Cardiac septum (tissue), 1 donor: ENCODE results near the gene SCAANT1. TPM values are rescaled to one million over a fixed set of nuclear protein-coding genes. Genes with fewer than 3 reads are reported as not detected.
A peak's percentile ranks its signal among the peaks of the same experiment; 100 is the strongest.

Source experiments
- DNase-seq: peaks from one replicate; pipeline ENCODE4 v3.0.0-alpha.2; 2020; ENCODE audit warnings: low spot score
- intact Hi-C: fragments of 100-400 bp; cut with DNase I; formaldehyde crosslinking; loops from one replicate; pipeline ENCODE4 v1.14.0; 2022
- total RNA-seq: library from RNA; stranded (reverse); fragmentation: NEBNext Ultra II Directional; extraction: Animal tissue kit (Norgen Biotek cat#: 25700); gene quantifications from one replicate; pipeline ENCODE4 v1.2.1, GENCODE V29; 2021
- donor health status: DM: no; HTN: no; CAD: no.

SCAANT1 gene
- total RNA-seq, 1 donor from 2014 or later, result not detected

- intact Hi-C loops, result no loop called here
These were observed 42.1 kb downstream of the SCAANT1 start for GRCh38 chr3:63869940-63870614.

GRCh38 chr3:63867225-63867624 is 45.0 kb downstream of the SCAANT1 start:
- no peak for DNase-seq
- intact Hi-C loops, result no loop called here

More at GRCh38 chr3:63869940-63870614, 42.1 kb downstream of the SCAANT1 start:
- no peak for DNase-seq

- intact Hi-C loops, result loop anchor here (1.0 kb wide), 1 partner anchor 47 kb away; the partner anchor contains the start of gene SCAANT1
- DNase-seq, result no peak
These were observed 47.2 kb downstream of the SCAANT1 start for GRCh38 chr3:63864965-63865327.

- intact Hi-C loops, result loop anchor here (1.0 kb wide), 1 partner anchor 48 kb away; the partner anchor contains the start of gene SCAANT1
- peak; percentile 78 for DNase-seq
These were observed 47.9 kb downstream of the SCAANT1 start for GRCh38 chr3:63864008-63864964.

- intact Hi-C loops, result loop anchor here (1.0 kb wide), 1 partner anchor 49 kb away; the partner anchor contains the start of gene SCAANT1
- peak; percentile 87 for DNase-seq
These were observed 48.8 kb downstream of the SCAANT1 start, which contains the start of the genes ATXN7 and THOC7 for GRCh38 chr3:63863150-63864007. ATXN7 (plus strand) TSS chr3:63863867; CDS start chr3:63912599, 48,732 bp downstream. THOC7 (minus strand) TSS chr3:63863805; CDS start chr3:63863790, 15 bp downstream.

GRCh38 chr3:63862804-63863149 is 49.4 kb downstream of the SCAANT1 start:
- DNase-seq, result no peak
- intact Hi-C loops, result no loop called here

Other genes with a start within 250 kb of the SCAANT1 start
- gene C3orf49, start 93.1 kb downstream of the SCAANT1 start, total RNA-seq, result not detected
- 74.3 TPM for gene THOC7, start 48.6 kb downstream of the SCAANT1 start, total RNA-seq
- 26.4 TPM for gene ATXN7, start 48.5 kb downstream of the SCAANT1 start, total RNA-seq
- 85.7 TPM for gene PSMD6, start 111.1 kb upstream of the SCAANT1 start, total RNA-seq